ENCODE measurements around the gene CLSTN2.

The CLSTN2 gene

GRCh38 chr3:140378571-140379340, 443.8 kb downstream of the CLSTN2 start:
- TF ChIP-seq REST (IDR thresholded peaks at IDR 0.05; ENCODE audit: insufficient read depth in 1 of 2, low read depth in 2 of 2, low read length in 2 of 2), result no peak
- TF ChIP-seq POLR2AphosphoS5 (IDR thresholded peaks at IDR 0.05; ENCODE audit: low read depth, low read length), result no peak
- TF ChIP-seq TAF1 (IDR thresholded peaks at IDR 0.05; ENCODE audit: borderline replicate concordance, insufficient read depth, low read length), result no peak
- no peak for TF ChIP-seq SIN3A (IDR thresholded peaks at IDR 0.05; ENCODE audit: borderline replicate concordance, insufficient read depth, low read length)
- TF ChIP-seq FOXP2 (optimal IDR thresholded peaks at IDR 0.05; ENCODE audit: borderline replicate concordance, extremely low read depth, extremely low read length, insufficient read depth), result no peak

GRCh38 chr3:140384028-140384771, 449.2 kb downstream of the CLSTN2 start:
- TF ChIP-seq POLR2AphosphoS5 (IDR thresholded peaks at IDR 0.05; ENCODE audit: low read depth, low read length) (no peak), SIN3A (IDR thresholded peaks at IDR 0.05; ENCODE audit: borderline replicate concordance, insufficient read depth, low read length) (no peak), TAF1 (IDR thresholded peaks at IDR 0.05; ENCODE audit: borderline replicate concordance, insufficient read depth, low read length) (no peak), REST (IDR thresholded peaks at IDR 0.05; ENCODE audit: insufficient read depth in 1 of 2, low read depth in 2 of 2, low read length in 2 of 2) (no peak), FOXP2 (optimal IDR thresholded peaks at IDR 0.05; ENCODE audit: borderline replicate concordance, extremely low read depth, extremely low read length, insufficient read depth) (no peak)

GRCh38 chr3:140384876-140385275, 449.9 kb downstream of the CLSTN2 start:
- TF ChIP-seq TAF1 (IDR thresholded peaks at IDR 0.05; ENCODE audit: borderline replicate concordance, insufficient read depth, low read length) (no peak), POLR2AphosphoS5 (IDR thresholded peaks at IDR 0.05; ENCODE audit: low read depth, low read length) (no peak), REST (IDR thresholded peaks at IDR 0.05; ENCODE audit: insufficient read depth in 1 of 2, low read depth in 2 of 2, low read length in 2 of 2) (no peak), FOXP2 (optimal IDR thresholded peaks at IDR 0.05; ENCODE audit: borderline replicate concordance, extremely low read depth, extremely low read length, insufficient read depth) (no peak), SIN3A (IDR thresholded peaks at IDR 0.05; ENCODE audit: borderline replicate concordance, insufficient read depth, low read length) (no peak)

- no peak for TF ChIP-seq SIN3A (IDR thresholded peaks at IDR 0.05; ENCODE audit: borderline replicate concordance, insufficient read depth, low read length)
- no peak for TF ChIP-seq REST (IDR thresholded peaks at IDR 0.05; ENCODE audit: insufficient read depth in 1 of 2, low read depth in 2 of 2, low read length in 2 of 2)
- no peak for TF ChIP-seq TAF1 (IDR thresholded peaks at IDR 0.05; ENCODE audit: borderline replicate concordance, insufficient read depth, low read length)
- TF ChIP-seq POLR2AphosphoS5 (IDR thresholded peaks at IDR 0.05; ENCODE audit: low read depth, low read length), result no peak
- no peak for TF ChIP-seq FOXP2 (optimal IDR thresholded peaks at IDR 0.05; ENCODE audit: borderline replicate concordance, extremely low read depth, extremely low read length, insufficient read depth)
Observed at GRCh38 chr3:140386357-140387100, 451.5 kb downstream of the CLSTN2 start.
